HCT116 (cell line): ENCODE measurements around the gene CREBBP.

Experiments used
- CTCF ChIP-seq, 3 experiments: fragments of 200-600 bp in 1 of 3; sonication (generic) in 1 of 3; IDR thresholded peaks in 2 of 3; conservative IDR thresholded peaks in 1 of 3; 2 replicates each; pipeline ENCODE4 v1.5.1; 2012 to 2017; ENCODE audit warnings: low read depth in 2 of 3, low read length in 2 of 3, antibody characterized with exemption in 1 of 3, borderline replicate concordance in 1 of 3, control low read depth in 1 of 3, mild to moderate bottlenecking in 1 of 3, mixed read lengths in 1 of 3, mixed run types in 1 of 3, moderate library complexity in 1 of 3; ENCODE audit not compliant: insufficient read depth in 1 of 3
- EGR1 ChIP-seq: IDR thresholded peaks from 2 replicates; pipeline ENCODE4 v1.6.1; 2012; ENCODE audit warnings: low read depth
- RAD21 ChIP-seq: IDR thresholded peaks from 2 replicates; pipeline ENCODE4 v1.6.1; 2012; ENCODE audit warnings: low read depth, mild to moderate bottlenecking

GRCh38 chr16:3781421-3781820 lies 99.1 kb downstream of the CREBBP start:
- no peak for TF ChIP-seq CTCF (IDR thresholded peaks at IDR 0.05 in 2 of 3, conservative IDR thresholded peaks at IDR 0.05 in 1 of 3; ENCODE audit: borderline replicate concordance in 1 of 3, insufficient read depth in 1 of 3, low read depth in 2 of 3, low read length in 2 of 3)
- TF ChIP-seq EGR1: no peak
- no peak for TF ChIP-seq RAD21
